IPS-NIHi7 (cell line): ENCODE results near the gene C1QL1.
A peak's percentile ranks its signal among the peaks of the same experiment; 100 is the strongest.

Source experiments
- DNase-seq: peaks from one replicate; pipeline ENCODE4 v3.0.0; 2012; ENCODE audit warnings: mixed read lengths; ENCODE audit errors: extremely low spot score

Gene C1QL1

DNA sequence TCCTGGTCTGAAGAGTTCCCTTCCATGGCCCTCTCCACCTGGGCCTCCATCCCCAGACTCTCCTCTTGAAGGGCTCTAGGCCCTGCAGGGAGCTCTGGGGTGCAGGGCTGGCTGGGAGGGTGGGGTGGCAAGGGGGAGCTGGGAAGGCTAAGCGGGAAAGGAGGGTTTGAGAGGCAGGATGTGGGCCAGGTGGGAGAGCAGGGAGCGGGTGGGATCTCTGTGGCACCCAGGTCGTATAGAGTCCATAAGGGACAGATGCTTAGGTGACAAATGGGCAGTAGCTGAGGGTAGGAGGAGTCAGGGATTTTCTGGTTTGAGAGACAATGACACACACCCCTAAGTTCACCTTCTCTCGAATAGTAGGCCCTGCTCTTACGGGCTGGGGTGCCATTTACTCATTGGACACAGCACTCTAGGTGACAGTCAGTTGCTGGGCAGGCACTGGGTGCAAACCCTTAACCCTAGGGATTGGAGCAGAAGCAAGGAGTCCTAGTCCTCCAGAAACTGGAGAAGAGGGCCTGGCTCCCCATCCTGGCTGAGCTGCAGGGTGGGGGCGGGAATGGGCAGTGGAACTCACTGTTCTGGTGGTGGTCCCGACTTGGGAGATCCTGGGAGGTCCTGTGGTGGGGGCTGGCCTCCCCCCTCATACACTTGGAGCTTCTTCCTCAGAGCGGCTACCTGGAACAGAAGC, 35.9 kb downstream of the C1QL1 start:
- no peak for DNase-seq

DNA sequence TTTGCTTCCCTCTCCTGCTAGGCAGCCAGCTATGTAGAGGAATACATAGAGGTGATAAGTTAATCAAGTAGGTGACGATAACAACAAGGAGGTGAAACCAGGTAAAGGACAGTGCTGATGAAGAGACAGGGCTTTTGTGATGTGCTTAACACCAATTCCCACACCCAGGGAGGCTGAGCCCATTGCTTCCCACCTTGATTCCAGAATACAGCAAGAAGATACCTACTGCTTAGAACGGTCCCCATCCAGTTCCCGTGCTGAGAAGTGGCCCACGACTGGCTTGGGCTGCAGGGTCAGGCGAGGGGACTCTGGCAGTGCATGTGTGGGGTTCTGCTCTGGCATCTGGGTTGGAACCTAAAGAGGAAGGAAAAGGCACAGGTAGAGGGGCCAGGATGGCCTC, 36.7 kb downstream of the C1QL1 start:
- no peak for DNase-seq

DNA sequence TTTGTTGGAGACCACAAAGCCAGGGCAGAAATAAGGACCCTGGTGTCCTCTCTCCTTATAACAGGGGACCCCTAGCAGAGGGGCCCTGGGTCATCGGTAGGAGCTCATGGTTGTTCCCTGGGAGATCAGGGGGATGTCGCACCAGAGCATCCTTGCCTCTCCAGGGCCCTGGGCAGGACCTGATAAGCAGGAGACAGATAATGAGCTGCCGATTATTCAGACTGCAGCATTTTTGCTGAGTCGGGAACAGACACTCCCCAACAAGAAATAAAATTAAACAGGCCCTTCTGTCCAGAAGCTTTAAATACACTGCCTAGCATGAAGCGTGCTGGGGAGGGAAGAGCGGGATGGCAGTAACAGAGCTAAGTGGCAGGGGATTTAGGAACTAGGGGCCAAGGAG, 37.4 kb downstream of the C1QL1 start:
- DNase-seq = no peak

DNA sequence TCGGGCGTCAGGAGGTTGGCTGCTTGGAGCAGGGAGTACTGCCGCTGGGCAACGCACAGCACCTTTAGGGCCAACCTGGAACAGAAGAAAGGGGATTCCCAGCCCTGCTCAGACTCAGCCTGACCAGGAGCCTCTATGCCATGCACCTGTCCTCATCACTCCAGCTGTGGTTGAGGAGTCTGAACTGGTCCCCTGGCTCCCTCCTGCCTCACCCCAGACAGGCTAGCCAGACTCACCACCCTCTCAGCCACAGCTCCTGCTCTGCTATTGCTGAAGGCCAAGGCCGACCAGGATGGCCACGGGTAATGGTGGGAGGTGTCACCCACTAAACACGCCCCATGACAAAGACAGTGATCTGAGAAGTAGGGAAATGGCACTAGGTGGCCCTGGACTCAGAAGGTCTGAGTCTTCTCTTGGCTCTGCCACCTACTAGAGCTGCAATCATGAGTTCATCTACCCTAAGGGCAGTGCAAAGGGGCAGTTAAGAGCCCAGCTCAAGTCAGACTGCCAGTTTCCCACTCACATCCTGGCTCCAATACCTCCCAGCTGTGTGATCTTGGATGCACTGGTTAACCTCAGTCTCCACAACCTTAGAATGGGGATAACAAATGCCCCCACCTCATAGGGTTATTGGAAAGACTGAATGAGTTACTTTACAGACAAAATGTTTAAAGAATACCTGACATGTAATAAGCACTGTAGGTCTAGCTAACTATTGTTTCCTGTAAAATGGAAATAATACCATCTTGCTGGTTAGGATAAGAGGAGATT, 39.0 kb downstream of the C1QL1 start:
- DNase-seq = no peak

DNA sequence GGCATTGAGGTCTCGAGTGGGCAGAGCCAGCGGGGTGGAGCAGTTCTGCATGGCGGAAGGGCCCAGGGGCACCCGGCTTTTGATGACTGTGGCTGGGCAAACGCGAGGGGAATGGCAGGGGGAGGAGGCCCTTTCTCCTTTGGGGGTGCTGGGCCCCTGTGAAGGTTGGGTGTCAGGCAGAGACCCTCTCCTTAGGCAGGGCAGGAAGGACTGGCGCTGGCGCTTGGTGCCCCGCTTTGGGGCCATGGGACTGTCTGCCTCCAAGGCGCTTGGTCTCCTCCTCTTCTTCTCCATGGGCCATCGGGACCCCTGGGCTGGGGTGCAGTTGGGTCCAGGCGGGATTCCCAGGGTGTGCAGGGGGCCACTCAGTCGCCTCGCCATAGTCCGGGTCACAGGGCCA, 40.0 kb downstream of the C1QL1 start:
- DNase-seq = no peak

DNA sequence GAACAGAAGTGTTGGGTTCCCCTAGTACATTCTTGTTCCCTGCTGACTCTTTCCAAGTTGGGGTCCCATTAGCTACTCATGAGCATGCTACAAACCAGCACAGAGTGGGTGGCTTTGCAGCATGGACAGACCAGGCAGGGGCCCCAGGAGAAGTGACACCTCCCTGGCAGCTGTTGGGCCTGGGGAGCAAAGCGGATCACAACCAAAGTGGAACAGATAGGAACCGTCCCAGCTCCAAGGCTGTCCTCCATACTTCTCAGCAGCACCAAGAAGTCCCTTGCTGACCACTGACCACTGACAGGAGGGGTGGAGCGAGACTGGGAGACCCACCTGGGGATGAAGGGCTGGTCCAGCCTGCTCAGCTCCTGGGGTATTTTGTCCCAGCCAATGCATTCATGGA, 40.4 kb downstream of the C1QL1 start:
- DNase-seq = no peak

DNA sequence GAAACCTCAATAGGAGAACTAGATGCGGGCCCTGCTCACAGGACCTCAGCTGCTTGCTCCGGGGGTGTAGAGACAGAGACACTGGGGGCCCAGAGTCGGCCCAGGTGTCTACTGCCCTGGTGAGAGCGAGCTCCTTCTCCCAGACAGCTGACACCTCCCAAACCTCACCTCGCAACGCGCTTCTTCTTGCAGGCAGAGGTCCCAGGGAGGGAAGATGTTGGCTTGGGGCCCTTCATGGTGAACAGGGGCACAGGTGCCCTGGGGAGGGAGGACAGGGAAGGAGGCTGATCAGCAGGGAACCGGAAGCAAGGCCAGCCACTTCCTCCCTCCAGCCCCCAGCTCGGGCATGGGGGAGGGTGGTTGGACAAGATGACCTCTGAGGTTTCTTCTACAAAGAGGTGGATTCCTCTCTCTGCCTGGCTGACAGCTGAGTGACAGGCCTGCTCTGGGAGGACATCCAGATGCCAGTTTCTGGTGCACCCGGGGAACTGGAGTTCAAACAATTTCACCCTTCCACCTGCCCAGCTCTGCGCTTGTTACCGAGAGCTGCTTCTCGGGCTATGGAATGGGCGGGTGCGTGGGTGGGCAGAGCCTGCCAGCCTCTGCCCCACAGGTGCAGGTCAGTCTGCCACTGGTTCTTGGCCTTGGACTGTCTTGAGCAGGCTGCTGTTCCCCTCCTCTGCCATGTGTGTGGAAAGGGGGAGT, 41.1 kb downstream of the C1QL1 start:
- DNase-seq = no peak

DNA sequence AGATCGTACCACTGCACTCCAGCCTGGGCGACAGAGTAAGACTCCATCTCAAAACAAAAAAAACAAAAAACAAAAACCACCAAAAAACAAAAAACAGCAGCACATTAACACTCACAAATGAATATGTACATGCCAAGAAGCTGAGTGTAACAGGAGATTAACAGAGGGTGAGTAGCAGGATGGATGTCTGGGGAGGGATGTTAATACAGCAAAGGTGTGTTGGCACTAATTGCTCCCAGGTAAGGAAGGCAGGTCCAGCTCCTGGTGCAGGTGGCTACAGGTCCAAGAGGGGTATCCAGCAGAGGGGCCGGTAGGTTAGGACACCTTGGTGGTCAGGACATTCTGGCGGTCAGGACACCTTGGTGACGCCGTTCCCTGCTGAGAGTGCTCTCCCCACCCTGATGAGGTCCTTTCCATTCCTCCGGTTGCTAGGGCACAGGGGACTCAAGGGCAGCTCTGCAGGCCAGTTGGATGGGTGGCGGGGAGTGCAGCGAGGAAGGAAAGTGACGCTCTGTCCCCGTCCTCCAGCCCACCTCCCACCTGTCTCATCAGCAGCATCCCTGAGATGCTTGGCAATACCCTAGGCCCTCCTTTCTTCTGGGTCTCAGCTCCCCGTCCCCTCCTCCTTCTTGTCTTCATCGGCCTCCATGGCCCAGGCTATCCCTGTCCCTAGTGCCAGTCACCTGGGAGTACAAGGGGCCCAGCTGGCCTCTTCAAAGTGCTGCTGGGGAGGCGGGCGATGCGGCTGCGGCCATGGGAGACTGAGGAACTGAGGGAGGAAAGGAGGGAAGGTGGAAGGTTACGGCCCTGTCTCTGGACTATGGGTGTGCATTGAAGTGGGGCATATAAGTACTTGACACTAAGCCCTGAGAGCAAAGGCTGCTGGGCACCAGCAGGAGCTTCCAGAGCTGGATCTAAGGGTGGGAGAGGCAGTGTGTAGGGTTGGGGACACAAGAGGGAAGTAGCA, 42.1 kb downstream of the C1QL1 start:
- no peak for DNase-seq

DNA sequence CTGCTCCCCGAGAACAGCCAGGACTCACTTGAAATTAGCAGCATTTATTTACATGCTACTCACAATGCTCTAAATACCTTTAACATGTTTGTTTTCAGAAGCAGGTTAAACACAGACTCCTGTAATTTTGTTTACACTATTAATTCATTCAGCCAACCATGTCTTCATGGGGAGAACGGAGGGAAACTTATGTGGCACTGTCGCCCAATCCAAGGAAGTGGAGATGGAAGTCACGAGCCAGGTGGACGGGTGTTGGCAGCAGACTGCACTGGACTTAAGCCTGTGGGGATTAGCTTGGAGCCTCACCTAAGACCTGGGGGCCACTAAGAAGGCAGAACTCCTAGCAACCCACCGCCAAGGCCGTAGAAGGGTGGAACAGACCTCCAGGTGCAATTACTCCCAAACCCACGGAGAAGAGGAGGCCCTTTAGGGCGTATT, 44.0 kb downstream of the C1QL1 start:
- DNase-seq = no peak

DNA sequence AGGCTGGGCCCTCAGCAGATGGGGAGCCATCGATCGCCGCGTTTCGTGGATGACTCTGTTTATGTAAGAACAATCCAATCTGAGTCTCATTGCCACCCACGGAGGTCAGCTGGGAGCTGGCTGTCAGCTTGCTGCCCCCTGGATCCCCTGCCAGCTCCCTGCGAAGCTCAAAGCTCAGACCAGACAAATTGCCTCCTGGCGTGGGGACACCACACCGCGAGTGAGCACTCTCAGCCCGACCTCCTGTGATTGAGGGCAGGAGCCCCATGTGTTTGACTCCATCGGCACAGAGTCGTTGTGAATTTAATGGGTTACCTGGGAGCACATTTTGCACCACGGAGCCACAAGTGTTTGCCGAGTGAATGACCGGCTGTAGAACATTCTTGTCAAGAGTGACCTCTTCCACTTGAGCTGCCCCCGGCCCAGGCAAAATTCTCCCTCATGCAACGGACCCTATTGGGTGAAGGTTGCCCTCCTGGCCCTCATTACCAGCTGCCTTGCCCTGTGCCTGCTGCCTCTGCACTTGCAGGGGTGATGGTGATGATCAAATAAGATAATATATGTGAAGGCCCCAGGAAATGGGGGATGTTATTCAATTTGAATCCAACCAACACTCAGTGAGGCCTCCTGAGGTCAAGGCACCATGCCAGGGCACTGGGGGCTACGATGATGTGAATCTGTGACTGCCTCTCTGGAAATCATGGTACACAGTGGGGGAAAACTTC, 45.2 kb downstream of the C1QL1 start:
- no peak for DNase-seq

DNA sequence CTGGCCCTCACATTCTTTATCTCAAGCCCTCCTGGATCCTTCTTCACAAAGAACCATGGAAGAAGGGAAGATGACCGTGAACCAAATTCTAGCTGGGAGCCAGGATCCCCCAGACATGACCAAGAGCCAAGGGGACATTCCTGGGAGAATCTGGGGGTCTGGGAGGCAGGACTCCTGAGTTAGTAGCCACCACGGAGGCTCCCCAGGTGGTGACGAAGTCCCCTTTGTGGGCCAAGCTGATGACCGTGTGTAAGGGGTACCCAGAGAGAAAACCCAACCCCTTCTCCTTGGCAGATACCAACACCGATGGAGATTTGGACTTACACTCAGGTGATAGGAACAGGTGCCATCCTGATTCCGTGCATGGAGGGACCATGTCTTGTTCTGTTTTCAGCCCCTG, 46.0 kb downstream of the C1QL1 start:
- no peak for DNase-seq

DNA sequence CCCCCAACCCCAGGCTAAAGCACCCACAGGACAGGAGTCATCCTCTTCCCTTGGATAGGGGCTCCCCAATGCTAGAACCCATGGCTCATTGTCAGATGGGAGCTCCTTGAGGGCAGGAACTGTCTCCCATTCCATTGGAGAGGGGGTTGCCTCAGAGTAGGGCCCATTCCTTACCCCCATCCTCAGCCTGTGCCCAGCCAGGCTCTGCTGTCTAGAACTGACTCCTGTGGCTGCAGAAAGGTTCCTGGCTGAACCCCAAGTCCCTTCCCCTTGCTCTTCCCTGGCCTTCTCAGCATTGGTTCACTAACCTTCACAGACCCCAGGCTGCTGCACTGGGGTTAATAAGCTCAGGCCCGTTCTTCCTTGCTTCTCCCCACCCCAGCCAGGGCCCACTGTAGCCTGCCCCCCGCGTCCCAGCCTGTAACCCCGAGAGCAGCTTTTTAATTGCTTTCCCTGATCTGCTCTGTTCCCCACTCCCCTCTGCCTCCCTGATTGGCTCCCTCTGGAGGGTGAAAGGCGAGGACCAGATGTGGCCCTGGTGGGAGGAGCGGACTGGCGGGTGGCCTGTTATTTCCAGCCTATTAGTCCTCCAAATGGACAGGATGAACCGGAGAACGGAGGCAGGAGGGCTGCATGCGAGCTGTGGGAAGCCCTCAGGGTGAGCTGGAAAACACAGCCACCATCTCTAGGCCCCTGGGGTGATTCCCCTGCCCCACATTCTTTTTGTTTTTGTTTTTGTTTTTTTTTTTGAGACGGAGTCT, 46.8 kb downstream of the C1QL1 start:
- DNase-seq = peak; percentile 72

DNA sequence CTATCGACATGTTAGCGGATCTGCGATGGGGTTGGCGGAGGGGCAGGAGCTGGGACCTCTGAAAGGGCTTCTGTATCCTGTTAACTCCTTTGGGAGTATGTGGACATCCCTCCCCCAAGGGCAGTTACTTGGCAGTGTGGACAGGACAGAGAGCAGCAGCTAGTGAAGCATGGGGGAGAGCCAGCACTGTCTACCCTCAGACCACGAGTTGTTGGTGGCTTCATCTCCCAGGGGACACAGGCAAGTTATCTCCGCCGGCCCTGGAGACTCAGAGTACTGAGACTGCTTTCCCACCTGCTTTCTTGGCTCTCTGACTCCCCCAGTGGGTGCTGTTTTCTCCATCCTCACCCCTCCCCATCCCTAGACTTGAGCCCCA, 47.5 kb downstream of the C1QL1 start:
- no peak for DNase-seq

DNA sequence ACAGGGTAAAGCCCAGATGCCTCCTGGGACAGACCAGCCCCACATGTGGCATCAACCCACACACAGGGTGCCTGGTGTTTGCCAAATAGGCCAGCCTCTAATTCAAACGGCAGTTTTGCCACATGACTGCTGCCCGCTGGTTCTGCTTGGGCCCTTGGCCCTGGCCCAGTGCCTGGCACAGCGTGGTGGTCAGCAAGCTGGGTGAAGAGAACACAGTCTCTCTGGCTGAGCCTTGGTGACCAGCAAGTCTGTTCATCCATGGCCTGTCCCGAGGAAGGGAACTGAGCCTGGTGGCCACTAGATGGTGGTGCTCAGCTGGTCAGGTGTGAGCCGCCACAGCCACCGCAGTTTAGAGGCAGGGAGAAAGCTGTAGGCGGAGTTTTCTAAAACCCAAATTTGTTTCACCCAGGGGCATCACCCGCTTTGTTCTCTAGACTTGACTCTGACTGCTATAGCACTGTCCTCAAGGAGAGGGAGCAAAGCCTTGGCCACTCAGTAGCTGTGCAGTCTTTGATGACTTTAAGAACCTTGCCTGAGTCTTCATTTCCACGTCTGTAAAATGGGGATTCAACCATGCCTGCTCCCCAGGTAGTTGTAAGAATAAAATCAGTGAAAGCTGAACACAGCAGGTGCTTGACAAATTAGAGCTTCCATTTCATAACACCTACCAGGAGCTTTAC, 48.1 kb downstream of the C1QL1 start:
- DNase-seq = peak; percentile 94

DNA sequence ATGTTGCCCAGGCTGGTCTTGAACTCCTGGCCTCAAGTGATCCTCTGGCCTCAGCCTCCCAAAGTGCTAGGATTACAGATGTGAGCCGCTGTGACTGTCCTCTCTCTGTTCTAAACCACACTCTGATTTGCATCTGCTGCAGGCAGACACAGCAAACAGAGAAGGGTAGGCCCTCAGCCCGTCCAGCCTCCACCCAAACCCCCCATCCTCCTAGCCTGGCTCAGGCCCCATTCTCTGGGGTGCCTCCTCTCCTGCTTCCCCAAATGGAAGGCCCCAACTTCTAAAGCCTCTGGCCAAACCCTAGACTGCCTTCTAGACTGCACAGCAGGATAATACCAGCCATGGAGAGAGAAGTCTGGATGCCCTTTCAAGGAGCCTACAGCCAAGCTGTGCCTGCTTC, 48.7 kb downstream of the C1QL1 start:
- no peak for DNase-seq

DNA sequence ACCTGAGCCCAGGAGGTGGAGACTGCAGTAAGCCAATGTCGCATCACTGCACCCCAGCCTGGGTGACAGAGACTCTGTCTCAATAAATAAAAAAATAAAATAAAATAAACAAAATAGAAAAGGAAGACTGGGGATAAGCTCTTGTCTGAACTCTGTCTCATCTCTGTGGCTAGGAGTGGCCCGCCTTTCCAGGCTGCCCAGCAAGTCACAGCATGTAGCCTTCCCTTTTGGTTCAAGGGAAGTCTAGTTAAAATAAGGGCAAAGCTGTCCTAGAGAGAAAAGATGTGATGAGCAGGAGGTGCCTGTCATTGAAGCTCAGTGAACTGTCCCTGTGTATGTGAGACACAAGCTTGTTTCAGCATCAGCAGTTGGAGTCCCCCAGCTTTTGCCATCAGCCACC, 50.1 kb downstream of the C1QL1 start:
- DNase-seq = no peak

DNA sequence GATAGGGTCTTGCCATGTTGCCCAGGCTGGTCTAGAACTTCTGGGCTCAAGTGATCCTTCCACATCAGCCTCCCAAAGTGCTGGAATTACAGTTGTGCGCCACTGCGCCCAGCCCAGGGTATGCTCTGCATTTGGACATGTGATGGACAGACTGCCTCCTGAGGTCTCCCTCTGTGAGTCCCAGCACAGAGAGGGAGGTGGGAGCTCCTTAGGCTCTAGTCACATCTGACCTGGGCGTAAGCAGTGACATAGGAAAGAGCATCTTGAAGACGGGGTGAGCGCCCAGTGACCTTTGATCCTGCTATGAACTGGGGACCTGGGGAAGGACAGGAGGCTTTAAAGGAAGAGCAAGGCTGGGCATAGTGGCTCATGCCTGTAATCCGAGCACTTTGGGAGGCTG, 50.6 kb downstream of the C1QL1 start:
- no peak for DNase-seq

DNA sequence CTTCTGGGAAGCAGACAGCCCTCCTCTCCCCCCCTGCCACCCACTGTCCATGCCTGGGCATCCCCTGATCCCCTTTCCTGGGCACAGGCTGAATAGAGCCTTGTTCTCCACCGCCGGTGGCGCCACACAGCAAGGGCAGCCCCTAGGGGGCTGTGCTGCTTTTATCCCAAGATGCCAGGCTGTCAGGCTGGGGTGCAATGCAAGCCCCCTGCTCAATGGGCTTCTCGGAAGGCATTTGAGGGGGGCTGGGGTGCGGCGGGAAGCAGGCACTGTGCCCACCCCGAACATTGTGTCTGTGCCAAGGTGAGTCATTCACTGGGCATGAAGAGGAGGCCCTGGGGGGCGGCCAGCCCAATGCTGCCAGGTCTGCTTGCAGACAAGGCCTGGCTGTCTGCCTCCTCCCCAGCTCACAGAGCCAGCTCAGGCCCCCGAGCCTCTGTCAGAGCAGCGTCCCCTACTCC, 51.3 kb downstream of the C1QL1 start:
- no peak for DNase-seq
